D721Med (cell line): ENCODE measurements around the gene ATF5.
"Not testable (repeated sequence)": the region's sequence is repeated elsewhere in the genome, so short reads cannot be mapped to it uniquely, and the experiment has no call there.

Experiments
- DNase-seq: peaks from one replicate; pipeline ENCODE4 v3.0.0; 2011; ENCODE audit warnings: low spot score; ENCODE audit not compliant: insufficient read length
- FAIRE-seq: peaks from 2 replicates; lab custom pipeline; 2011; peaks lifted over from hg19 to GRCh38; lab: Jason Lieb, UNC
- TF ChIP-seq, protein P1 (sequence below): IDR thresholded peaks from 2 replicates; pipeline ENCODE4 v1.5.1; 2012; ENCODE audit warnings: mild to moderate bottlenecking, control low read depth; ENCODE audit not compliant: insufficient read depth; ENCODE audit errors: missing control alignments

ATF5 gene

GRCh38 chr19:49924004-49924880 lies 4.8 kb upstream of the ATF5 start:
- TF ChIP-seq, protein P1, sequence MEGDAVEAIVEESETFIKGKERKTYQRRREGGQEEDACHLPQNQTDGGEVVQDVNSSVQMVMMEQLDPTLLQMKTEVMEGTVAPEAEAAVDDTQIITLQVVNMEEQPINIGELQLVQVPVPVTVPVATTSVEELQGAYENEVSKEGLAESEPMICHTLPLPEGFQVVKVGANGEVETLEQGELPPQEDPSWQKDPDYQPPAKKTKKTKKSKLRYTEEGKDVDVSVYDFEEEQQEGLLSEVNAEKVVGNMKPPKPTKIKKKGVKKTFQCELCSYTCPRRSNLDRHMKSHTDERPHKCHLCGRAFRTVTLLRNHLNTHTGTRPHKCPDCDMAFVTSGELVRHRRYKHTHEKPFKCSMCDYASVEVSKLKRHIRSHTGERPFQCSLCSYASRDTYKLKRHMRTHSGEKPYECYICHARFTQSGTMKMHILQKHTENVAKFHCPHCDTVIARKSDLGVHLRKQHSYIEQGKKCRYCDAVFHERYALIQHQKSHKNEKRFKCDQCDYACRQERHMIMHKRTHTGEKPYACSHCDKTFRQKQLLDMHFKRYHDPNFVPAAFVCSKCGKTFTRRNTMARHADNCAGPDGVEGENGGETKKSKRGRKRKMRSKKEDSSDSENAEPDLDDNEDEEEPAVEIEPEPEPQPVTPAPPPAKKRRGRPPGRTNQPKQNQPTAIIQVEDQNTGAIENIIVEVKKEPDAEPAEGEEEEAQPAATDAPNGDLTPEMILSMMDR = no peak
- no peak for FAIRE-seq
- no peak for DNase-seq

GRCh38 chr19:49924881-49925210 lies 4.2 kb upstream of the ATF5 start:
- DNase-seq, FAIRE-seq: not testable (repeated sequence)

DNA sequence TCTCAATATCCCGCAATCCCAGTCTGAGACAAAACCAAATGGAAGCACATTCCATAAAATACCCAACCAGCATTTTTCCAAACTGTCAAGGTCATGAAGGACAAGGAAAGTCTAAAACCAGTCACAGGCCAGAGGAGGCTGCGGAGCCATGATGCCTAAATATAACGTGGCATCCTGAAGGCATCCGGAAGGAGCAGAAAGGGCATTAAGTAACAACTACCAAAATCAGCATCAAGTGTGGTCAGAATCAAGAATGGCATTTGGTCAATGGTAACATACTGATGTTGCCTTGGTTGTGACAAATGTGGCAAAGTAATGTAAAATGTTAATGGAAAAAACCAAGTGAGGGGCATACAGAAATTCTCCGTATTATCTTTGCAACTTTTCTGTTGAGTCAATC lies 3.5 kb upstream of the ATF5 start:
- FAIRE-seq (no peak), DNase-seq (no peak)
- TF ChIP-seq, protein P1 = no peak

GRCh38 chr19:49926515-49926914 lies 2.5 kb upstream of the ATF5 start:
- FAIRE-seq (no peak), DNase-seq (no peak)
- TF ChIP-seq, protein P1 = no peak

- no peak for FAIRE-seq
- TF ChIP-seq, protein P1 = no peak
These were observed 1.3 kb upstream of the ATF5 start for GRCh38 chr19:49927526-49928264.

GRCh38 chr19:49929611-49930482 lies 842 bp downstream of the ATF5 start:
- TF ChIP-seq, protein P1 = no peak
- FAIRE-seq (no peak), DNase-seq (peak; percentile 92)

More at GRCh38 chr19:49927526-49928264, 1.3 kb upstream of the ATF5 start:
- DNase-seq = no peak

- FAIRE-seq (no peak), DNase-seq (no peak)
- TF ChIP-seq, protein P1 = no peak
These were observed 1.5 kb downstream of the ATF5 start for GRCh38 chr19:49930483-49931011.
